Activated CD8-positive, alpha-beta memory T cell treated with anti-CD3 and anti-CD28 coated beads, Interleukin-2, amount 50 U/mL, for 24 hours (primary cell): ENCODE results near the gene KIAA1671.
"Not testable (repeated sequence)": the region's sequence is repeated elsewhere in the genome, so short reads cannot be mapped to it uniquely, and the experiment has no call there.

Experiments
- DNase-seq: peaks from one replicate; pipeline ENCODE4 v3.0.0-alpha.2; 2020; ENCODE audit errors: extremely low read depth

Gene KIAA1671

DNA sequence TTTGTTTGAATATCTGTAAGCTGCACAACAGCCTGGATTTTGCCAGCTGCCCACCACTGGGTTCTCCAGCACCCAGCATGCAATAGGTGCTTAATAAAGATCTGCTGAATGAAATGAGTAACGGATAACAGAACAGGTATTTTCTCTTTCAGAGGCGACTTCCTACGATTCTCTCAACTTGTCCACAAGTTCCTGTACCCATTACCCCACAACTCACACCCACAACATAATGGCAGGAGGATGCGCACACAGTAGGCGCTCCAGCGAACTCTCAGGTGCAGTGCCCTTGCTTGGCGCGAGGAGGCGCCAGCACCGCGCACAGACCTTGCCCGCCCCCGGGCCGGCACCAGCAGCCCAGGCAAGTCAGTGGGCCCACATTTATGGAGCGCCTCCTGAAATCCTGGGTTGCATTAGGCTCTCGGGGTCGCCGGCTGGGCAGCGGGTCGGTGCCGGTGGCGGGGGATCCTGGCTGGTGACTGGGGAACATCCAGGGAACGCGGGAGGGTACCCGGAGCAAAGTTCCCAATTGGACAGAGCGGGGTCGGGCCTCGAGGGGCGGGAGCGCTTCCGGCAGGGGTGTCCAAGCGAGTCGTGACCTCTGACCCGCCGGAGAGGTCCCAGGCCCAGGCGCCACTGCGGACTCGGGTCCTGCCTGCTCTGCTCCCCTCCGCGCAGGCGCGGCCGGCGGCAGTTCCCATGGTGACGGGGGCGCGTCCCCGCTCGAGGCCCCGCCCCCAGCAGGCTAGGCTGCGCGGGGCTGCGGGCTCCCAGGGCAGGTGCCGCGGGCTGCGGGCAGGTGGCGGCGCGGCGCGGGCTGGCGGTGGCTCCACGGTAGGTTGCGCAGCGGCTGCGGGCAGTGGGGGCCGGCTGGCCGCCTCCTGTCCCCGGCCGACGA is at the start of gene KIAA1671:
KIAA1671 (plus strand) TSS at position 775 of the 895 bp plus-strand sequence. CDS start 75,284 bp downstream, outside the sequence.
- peak; percentile 59 for DNase-seq

DNA sequence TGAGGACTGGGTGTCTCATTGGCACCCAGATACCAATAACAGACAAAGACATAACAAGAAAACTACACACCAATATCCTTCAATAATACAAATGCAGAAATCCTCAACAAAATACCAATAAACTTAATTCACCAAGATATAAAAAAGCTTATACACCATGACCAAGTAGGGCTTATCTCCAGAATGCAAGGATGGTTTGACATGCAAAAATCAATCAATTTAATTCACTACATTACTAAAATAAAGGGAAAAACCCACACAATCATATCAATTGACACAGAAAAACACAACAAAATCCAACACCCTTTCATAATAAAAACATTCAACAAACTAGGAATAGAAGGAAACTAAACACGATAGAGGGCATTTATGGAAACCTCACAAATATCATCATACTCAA is 46.6 kb upstream of the KIAA1671 start:
- no peak for DNase-seq

DNA sequence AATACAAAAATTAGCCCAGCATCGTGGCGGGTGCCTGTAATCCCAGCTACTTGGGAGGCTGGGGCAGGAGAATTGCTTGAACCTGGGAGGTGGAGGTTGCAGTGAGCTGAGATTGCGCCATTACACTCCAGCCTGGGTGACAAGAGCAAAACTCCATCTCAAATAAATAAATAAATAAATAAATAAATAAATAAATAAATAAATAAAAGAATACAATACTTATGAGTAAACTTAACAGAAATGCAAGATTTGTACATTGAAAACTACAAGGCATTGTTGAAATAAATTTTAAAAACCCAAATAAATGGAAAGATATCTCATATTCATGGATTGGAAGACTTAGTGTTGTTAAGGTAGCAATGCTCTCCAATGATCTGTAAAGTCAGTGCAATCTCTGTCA is 45.4 kb upstream of the KIAA1671 start:
- not testable (repeated sequence) for DNase-seq

DNA sequence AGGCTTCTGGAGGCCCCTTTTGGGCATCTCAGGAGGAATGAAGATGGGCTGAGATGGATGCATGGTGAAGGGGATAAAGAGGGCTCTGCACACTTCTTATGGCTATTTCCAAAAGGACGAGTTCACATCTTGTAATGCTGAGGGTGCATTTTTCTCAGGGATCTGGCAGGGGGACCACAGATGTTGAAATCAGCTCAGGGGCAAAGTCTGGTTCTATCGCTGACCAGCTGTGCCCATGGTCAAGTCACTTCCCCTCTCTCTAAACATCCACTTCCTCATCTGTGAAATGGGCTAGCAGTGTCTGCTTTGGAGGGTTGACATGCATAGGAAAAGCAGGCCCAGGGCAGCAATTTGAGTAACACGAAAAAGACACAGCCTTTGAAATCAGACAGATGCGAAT is 32.5 kb upstream of the KIAA1671 start:
- DNase-seq = no peak

DNA sequence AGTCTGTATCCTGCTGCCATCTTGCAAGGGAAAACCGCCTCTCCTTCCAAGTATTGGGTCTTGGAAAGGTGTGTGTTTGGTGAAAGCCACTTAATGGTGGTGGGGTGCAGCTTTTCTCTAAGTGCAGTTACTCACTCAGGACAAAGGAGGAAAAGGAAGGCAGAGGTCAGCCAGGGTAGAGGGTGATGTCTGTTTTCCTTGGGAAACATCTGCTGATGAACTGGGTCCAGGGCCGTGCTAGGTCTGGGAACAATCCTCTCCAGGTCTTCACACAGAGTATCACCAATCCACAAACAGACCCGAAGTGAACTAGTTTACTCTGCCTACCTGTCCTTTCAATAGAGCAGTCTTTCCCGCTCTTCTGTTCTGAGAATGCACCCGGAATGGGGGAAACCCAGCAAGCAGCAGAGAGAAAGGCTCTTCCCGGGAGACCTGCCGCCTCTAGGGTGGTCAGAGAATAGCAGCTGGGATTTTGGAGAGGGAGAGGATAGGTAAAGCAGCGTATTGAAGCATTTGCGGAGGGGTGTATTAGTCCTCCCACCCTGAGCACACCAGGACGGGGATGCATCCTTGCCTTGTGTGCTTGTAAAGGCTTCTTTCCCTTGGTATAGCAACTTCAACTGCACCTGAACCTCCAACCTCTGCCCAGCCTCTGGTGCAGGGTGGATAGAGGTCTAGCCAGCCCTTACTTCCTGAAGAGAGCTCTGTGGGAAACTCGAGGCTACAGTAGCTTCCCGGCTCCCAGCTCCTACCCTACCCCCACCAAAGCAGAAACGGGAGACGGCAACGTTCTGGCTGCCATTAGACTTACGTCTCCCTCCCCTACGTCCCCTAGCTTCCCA is 26.7 kb upstream of the KIAA1671 start:
- no peak for DNase-seq

DNA sequence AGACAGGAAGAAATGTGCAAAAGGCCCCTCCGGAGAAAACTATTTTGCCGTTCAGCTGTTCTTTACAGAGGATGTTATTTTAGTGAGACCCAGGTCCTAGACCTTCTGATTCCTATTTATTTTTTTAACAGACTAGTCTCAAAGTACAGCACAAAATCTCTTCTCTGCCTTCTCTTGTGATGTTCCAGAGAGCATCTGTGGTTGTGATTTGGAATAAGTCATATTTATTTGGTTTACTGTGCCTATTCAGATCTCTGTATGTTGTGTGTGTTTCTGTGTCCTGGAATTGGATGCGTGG is 26.1 kb upstream of the KIAA1671 start:
- no peak for DNase-seq

DNA sequence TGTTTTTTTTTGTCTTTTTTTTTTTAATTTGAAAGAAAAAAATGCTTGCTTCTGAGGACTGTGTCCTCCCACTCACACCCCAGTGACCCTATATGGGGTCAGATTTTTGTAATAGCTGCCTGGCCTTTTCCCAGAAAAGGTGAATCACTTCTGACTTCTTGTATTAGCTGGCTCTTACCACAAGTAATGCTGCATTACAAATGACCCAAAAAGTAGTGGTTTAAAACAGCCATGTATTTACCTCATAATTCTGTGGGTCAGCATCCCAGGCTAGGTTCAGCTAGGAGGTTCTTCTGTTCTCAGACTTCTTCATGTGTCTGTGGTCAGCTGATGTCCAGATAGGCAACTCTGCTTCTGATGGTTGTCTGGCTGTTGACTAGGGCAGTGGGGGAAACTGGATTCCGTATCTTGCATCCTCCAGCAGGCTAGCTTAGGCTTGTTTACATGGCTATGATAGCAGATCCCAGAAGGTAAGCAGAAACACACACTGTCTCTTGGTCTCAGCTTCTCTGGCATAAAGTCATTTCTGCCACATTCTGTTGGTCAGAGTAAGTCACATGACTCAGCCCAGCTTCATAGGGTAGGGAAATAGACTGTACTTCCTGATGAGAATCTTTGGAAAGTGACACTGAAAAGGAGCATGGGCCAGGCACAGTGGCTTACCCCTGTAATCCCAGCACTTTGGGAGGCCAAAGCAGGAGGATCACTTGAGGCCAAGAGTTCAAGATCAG is 25.5 kb upstream of the KIAA1671 start:
- DNase-seq = no peak

DNA sequence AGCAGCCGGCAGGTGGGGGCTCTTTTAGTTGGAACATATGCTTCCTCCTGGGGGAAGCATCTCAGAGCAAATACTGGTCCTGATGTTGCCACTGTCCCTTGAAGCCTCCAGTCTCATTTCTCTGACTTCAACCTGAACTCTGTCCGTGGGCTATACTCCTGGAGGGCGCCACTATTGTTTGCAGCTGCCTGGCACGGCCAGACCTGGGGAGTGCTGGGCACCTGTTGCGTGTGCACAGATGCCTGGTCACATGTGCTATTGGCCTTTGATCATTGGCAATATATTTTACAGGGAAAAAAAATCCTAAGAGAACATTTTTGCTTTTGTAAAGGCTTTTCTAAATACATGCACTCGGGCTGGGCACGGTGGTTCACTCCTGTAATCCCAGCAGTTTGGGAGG is 24.2 kb upstream of the KIAA1671 start:
- no peak for DNase-seq

DNA sequence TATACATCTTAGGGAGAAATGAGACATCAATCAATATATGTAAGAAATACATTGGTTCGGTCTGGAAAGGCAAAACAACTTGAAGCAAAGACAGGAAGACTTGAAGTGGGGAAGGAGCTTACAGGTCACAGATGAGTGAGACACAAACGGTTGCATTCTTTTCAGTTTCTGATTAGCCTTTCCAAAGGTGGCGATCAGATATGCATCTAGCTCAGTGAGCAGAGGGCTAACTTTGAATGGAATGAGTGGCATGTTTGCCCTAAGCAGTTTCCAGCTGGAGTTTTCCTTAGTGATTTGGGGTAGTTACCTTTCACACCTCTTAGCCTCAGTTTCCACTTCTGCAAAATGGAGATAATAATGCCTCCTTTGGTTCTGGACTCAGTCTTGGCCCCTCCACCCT is 21.8 kb upstream of the KIAA1671 start:
- DNase-seq = no peak

DNA sequence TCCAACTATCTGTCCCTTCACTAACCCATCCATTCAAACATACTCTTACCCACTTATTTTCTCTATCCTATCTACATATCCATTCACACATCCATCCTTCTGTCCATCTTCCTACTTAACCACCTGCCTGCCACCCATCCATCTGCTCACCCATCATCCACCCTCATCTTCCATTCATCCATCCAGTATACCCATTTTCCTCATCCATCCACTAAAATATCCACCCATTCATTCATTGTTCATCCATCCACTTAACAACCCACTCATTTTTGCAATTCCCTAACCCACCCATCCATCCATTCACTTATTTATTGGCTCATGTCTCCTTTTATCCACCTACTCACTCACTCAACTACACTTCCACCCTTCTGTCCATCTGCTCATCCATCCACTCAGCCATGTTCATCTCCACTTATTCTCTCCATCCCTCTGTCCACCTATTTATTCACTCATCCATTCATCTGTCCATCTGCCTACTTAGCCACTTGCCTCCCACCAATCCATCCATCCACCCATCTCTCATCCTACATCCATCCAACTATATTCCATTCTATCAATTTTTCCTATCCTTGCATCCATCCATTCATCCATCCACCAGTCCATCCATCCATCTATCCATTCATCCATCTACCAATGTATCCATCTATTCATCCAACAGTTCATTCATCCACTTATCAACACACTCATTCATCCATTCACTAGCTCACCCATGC is 16.6 kb upstream of the KIAA1671 start:
- no peak for DNase-seq

DNA sequence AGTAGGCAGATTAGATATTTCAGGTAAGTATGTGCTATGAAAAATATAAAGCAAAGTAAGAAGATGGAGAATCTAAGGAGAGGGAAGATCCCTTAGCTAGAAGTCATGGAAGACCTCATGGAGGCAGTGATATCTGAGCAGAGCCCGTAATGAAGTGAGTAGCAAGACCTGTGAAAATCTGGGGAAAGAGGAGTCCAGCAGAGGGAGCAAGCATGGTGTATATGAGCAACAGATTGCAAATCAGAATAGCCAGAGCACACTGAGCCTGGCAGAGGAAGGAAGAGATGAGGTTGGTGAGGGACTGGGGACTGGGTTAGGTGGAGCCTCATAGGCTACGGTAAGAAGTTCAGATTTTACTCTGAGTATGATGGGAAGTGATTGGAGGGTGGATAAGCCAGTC is 15.4 kb upstream of the KIAA1671 start:
- no peak for DNase-seq

DNA sequence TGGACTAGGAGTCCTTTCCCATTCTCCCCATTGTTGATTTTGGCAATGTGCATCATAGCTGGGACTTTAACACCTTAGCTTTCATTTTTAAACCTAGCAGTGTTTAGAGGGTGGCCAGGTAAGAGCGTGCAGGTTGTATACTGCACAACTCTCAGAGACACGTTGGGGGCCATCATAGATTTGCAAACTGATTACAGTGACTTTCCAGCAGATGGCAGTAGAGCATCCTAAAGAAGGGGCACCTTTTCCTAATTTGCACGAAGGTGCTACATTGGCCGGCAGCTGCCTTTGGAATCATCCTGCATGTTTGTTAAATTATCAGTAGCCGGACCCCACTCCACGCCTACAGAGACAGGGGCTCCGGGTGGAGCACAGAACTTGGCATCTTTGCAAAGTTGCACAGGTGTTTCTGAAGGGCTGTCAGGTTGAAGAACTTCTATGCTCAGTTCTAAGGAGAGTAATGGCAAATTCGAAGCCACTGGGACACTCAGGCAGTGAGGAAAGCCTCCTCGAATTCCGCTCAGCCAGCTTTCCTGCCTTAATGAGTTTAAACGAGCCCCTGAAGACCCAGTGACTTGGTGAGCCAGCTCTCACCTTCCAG is 13.7 kb upstream of the KIAA1671 start:
- DNase-seq = no peak

DNA sequence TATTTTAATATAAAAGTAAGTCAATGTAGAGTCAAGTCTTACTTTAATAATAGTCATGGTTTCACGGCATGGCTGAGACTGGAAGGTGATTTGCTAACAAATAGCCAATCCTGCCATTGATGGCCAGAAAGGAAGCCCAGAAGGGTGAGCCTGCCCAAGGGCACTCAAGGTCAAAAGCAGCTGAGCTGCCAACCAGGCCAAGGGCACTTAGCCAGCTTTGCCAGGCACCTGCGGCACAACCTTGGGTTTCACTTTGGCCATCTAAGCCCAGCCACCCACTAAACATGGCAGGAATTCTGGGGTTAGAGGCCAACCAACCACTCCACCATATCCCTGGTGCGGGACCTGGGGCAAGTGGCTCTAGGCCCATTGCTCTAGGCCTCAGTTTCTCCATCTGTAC is 10.2 kb upstream of the KIAA1671 start:
- no peak for DNase-seq

DNA sequence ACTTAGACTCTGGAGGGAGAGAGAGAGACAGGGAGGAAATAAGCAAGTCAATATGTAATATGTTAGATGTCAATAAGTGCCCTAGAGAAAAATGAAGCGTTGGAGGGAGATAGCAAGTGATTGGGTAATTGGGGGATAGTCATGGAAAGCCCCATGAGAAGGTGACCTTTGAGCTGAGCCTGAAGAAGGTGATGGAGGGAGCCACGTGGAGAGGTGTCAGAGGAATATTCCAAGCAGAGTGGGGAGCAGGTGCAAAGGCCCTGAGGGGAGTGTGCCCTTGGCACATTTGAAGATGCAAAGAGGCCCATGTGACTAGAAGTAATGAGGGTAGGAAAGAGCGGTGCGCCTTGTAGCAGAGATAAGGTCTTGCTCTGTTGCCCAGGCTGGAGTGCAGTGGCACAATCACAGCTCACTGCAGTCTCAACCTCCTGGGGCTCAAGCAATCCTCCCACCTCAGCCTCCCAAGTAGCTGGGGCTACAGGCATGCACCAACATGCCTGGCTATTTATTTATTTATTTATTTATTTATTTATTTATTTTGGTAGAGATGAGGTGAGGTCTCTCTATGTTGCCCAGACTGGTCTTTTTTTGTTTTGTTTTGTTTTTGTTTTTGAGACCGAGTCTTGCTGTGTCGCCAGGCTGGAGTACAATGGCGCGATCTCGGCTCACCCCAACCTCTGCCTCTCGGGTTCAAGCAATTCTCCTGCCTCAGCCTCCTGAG is 8.1 kb upstream of the KIAA1671 start:
- DNase-seq = no peak

DNA sequence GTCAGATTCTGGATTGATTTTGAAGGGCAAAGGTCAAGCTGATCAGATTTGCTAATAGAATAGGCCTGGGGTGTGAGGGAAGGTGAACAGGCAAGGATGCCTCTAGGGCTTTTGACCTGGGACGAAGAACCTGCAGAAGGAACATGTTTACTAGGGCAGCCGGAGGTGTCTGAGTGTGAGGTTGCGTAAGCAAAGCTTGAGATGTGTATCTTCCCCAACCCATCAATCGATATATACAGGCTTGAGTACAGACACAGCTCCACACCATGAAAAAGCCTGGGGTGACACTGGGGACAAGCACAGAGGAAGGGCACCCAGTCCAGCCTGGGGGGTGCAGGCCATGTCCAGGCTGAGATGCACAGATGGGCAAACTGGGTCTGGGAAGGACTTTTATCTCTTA is 7.1 kb upstream of the KIAA1671 start:
- no peak for DNase-seq

DNA sequence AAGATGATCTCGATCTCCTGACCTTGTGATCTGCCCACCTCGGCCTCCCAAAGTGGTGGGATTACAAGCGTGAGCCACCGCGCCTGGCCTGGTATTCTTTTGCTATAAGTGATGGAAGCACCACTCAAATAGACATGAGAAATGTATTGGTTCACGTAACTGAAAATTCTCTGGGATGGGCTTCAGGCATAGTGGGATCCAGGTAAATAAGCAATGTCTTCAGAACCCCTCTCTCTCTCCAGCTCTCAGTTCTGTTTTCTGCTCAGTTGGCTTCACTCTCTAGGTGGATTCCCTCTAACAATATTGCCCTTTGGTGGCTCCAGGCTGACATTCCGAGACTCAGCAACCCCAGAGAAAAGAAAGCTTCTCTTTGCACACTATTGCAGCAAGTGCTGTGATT is 5.1 kb upstream of the KIAA1671 start:
- no peak for DNase-seq

DNA sequence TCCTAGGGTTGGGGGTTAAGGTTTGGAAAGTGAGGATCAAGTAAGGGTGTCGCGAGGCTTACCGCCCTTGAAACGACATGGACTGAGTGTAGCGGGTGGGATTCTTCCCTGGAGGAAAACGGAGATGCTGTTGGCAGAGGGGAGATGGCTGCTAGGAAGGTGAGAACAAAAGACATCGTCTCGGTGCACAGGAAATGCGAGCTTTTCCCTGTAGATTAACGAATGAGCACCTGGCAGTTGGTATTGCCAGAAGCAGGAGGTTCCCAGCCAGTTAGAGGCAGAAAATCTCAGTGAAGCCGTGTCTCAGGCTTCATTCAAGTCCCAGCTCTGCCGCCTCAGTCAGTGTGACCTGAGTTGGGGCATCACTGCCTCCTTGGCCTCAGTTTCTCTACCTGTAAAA is 4.6 kb upstream of the KIAA1671 start:
- DNase-seq = no peak

DNA sequence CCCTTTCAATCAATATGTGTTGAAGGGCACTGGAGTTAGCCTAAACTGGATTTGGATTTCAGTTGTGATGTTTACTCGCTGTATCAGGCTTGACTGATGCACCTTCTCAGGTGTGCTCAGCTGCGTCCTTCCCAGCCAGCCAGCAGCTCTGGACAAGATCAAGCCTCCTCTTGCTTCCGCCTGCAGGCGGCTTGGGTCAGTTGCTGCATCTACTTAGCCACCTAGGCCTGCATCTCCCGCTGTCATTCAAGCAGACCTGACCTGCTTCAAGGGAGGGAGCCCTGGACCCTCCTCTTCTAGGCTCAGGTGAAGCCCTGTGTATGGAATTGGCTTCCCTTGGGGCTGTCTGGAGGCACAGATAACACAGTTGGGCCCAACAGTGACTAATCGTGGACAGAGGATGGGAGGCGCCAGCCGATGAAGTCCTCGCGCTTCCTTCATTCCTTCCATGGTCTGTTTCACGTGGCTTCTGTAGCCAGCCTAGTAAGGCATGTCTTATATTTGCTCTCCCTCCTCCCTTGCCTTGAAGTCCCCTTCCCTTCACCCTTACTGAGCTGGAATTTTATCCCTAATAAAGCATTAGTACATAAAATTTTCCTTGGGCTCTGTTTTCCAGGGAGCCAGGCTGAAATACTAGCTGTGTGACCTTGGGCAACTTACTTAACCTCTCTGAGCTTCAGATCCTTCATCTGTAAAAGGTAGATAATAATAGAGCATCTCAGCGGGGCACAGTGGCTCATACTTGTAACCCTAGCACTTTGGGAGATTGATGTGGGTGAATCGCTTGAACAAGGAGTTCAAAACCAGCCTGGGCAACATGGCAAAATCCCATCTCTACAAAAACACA is 3.9 kb upstream of the KIAA1671 start:
- DNase-seq = no peak

DNA sequence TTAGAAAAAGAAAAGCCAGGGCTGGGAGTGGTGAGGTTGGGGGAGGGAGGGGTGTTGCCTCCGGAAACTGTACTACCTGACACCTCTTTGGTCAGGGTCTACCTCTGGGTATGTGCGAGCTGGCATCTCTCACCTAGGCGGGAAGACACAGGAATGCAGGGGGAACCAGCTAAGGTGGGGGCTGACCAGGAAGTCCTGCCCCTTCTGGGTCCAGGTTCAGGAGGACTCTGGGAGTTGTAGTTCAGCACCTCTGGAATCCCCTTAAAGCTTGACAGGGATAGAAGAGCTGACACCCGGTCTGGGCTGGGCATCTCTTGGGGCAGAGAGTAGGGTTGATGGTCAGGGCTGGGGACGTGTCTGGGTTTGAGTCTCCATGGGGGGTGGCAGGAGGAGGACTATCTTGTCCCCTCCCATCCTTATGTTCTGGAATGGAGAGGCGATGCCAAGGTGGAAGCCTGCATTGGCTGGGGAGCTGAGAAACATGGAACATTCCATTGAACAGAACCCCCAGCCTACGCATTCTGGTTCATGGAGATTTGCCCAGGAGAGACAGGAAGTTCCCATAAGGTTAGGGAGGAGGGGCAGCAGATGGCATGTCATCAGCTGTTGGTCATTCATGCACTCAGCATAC is 2.1 kb upstream of the KIAA1671 start:
- DNase-seq = no peak
